IMR-90 (cell line): ENCODE measurements around the gene POU2F1. TPM values are rescaled to one million over a fixed set of nuclear protein-coding genes. Genes with fewer than 3 reads are reported as not detected.

ENCODE experiments used
- ATAC-seq: fragments of 200-7000 bp; cut with Tn5 transposase; 2 replicates; pipeline ENCODE4 v1.9.1; 2020; ENCODE audit warnings: low read depth, mild to moderate bottlenecking, moderate library complexity
- BruUV-seq: library from RNA; stranded (reverse); fragments of 400-500 nt; replicated peaks from 2 replicates; lab custom pipeline; 2021; lab: Mats Ljungman, UMichigan
- CTCF ChIA-PET: fragments of 300-600 bp; formaldehyde crosslinking; extraction: SDS; loops from one replicate; lab custom pipeline; 2021; ENCODE audit warnings: antibody characterized with exemption; lab: Yijun Ruan, JAX
- POLR2A ChIA-PET: fragments of 300-600 bp; sonication (Branson Sonifier 250); formaldehyde crosslinking; loops from one replicate; lab custom pipeline; 2022; ENCODE audit warnings: antibody characterized with exemption; ENCODE audit not compliant: unreplicated experiment; lab: Charles Lee
- DNase-seq: peaks from one replicate; pipeline ENCODE4 v3.0.0; 2013
- H2AFZ ChIP-seq: replicated peaks from 2 replicates; pipeline ENCODE3; 2013; ENCODE audit warnings: low read length, mild to moderate bottlenecking; ENCODE audit not compliant: poor library complexity
- H2AK5ac ChIP-seq: 2 replicates; pipeline ENCODE4 v1.6.1; 2013; ENCODE audit warnings: low read depth, low read length, inconsistent platforms
- H2AK9ac ChIP-seq: replicated peaks from 2 replicates; pipeline ENCODE3; 2013; ENCODE audit warnings: mild to moderate bottlenecking, low read depth, low read length, moderate library complexity; ENCODE audit not compliant: poor library complexity
- H2BK120ac ChIP-seq: 2 replicates; pipeline ENCODE4 v1.6.1; 2013; ENCODE audit warnings: low read depth, low read length, inconsistent platforms
- H2BK15ac ChIP-seq: 3 replicates; pipeline ENCODE4 v1.6.1; 2013; ENCODE audit warnings: low read depth, low read length, inconsistent platforms
- H2BK20ac ChIP-seq: 2 replicates; pipeline ENCODE4 v1.6.1; 2013; ENCODE audit warnings: low read depth, mild to moderate bottlenecking, inconsistent platforms, low read length, moderate library complexity
- H2BK5ac ChIP-seq: 2 replicates; pipeline ENCODE4 v1.6.1; 2013; ENCODE audit warnings: mild to moderate bottlenecking, low read depth, low read length, inconsistent platforms; ENCODE audit not compliant: poor library complexity, severe bottlenecking
- H3K14ac ChIP-seq: replicated peaks from 2 replicates; pipeline ENCODE4 v1.6.1; 2013; ENCODE audit warnings: low read depth, low read length, inconsistent platforms
- H3K18ac ChIP-seq: 2 replicates; pipeline ENCODE4 v1.6.1; 2013; ENCODE audit warnings: low read depth, low read length, control low read depth
- H3K23ac ChIP-seq: 2 replicates; pipeline ENCODE4 v1.6.1; 2013; ENCODE audit warnings: low read depth, low read length, inconsistent platforms
- H3K27ac ChIP-seq: 2 replicates; pipeline ENCODE4 v1.5.1; 2013; ENCODE audit warnings: mild to moderate bottlenecking, control low read depth, low read length; ENCODE audit not compliant: insufficient read depth
- H3K27me3 ChIP-seq: 2 replicates; pipeline ENCODE4 v1.6.1; 2013; ENCODE audit warnings: low read length; ENCODE audit not compliant: control insufficient read depth, insufficient read depth
- H3K36me3 ChIP-seq: 2 replicates; pipeline ENCODE4 v1.6.1; 2013; ENCODE audit warnings: low read length, mixed read lengths; ENCODE audit not compliant: control insufficient read depth, insufficient read depth
- H3K4ac ChIP-seq: 2 replicates; pipeline ENCODE4 v1.6.1; 2013; ENCODE audit warnings: low read depth, low read length, inconsistent platforms
- H3K4me1 ChIP-seq: 2 replicates; pipeline ENCODE4 v1.6.1; 2013; ENCODE audit warnings: low read length, mixed read lengths; ENCODE audit not compliant: control insufficient read depth, insufficient read depth
- H3K4me2 ChIP-seq: 2 replicates; pipeline ENCODE4 v1.6.1; 2013; ENCODE audit warnings: low read depth, mild to moderate bottlenecking, control low read depth, low read length, moderate library complexity
- H3K4me3 ChIP-seq: 2 replicates; pipeline ENCODE4 v1.5.1; 2013; ENCODE audit warnings: low read depth, mild to moderate bottlenecking, control low read depth, low read length, moderate library complexity; ENCODE audit not compliant: insufficient read depth
- H3K56ac ChIP-seq: 2 replicates; pipeline ENCODE4 v1.6.1; 2013; ENCODE audit warnings: low read length, inconsistent platforms; ENCODE audit not compliant: insufficient read depth; ENCODE audit errors: extremely low read depth
- H3K79me1 ChIP-seq, 2 experiments: 2 replicates each; pipeline ENCODE4 v1.6.1; 2013; ENCODE audit warnings: low read length in 2 of 2, inconsistent platforms in 1 of 2, low read depth in 1 of 2
- H3K9ac ChIP-seq: 2 replicates; pipeline ENCODE4 v1.6.1; 2013; ENCODE audit warnings: low read depth, low read length, control low read depth
- H3K9me1 ChIP-seq: 2 replicates; pipeline ENCODE4 v1.6.1; 2013; ENCODE audit warnings: low read length, inconsistent platforms; ENCODE audit not compliant: insufficient read depth
- H3K9me3 ChIP-seq: 2 replicates; pipeline ENCODE4 v1.6.1; 2013; ENCODE audit warnings: low read length; ENCODE audit not compliant: control insufficient read depth, insufficient read depth
- H4K20me1 ChIP-seq: 2 replicates; pipeline ENCODE4 v1.6.1; 2013; ENCODE audit warnings: low read length, inconsistent platforms; ENCODE audit not compliant: insufficient read depth
- H4K5ac ChIP-seq: 2 replicates; pipeline ENCODE4 v1.6.1; 2013; ENCODE audit warnings: mild to moderate bottlenecking, low read depth, low read length, control low read depth
- H4K8ac ChIP-seq, 2 experiments: 2 replicates each; pipeline ENCODE4 v1.6.1; 2013; ENCODE audit warnings: low read depth in 2 of 2, low read length in 2 of 2, control low read depth in 1 of 2, inconsistent platforms in 1 of 2
- H4K91ac ChIP-seq: 2 replicates; pipeline ENCODE4 v1.6.1; 2013; ENCODE audit warnings: low read depth, low read length, inconsistent platforms; ENCODE audit not compliant: insufficient read depth
- BHLHE40 ChIP-seq: fragments of 150-350 bp; IDR thresholded peaks from 2 replicates; pipeline ENCODE4 v1.6.1; 2016; ENCODE audit warnings: mild to moderate bottlenecking, low read depth, low read length
- CEBPB ChIP-seq: IDR thresholded peaks from 2 replicates; pipeline ENCODE4 v1.6.1; 2012; ENCODE audit warnings: low read depth, low read length, improper control_type of control experiment
- CHD1 ChIP-seq: IDR thresholded peaks from 2 replicates; pipeline ENCODE4 v1.6.1; 2012; ENCODE audit warnings: low read depth, low read length, improper control_type of control experiment
- CTCF ChIP-seq: conservative IDR thresholded peaks from 2 replicates; pipeline ENCODE4 v1.5.1; 2012; ENCODE audit warnings: mild to moderate bottlenecking, low read depth, low read length, improper control_type of control experiment
- ELK1 ChIP-seq: fragments of 150-350 bp; IDR thresholded peaks from 2 replicates; pipeline ENCODE4 v1.6.1; 2016; ENCODE audit warnings: low read depth, mild to moderate bottlenecking, low read length, moderate library complexity, borderline replicate concordance
- FOS ChIP-seq: fragments of 150-350 bp; IDR thresholded peaks from 2 replicates; pipeline ENCODE4 v1.6.1; 2016; ENCODE audit warnings: low read depth, low read length
- MAFK ChIP-seq: IDR thresholded peaks from 2 replicates; pipeline ENCODE4 v1.6.1; 2012; ENCODE audit warnings: low read depth, low read length, improper control_type of control experiment
- MAZ ChIP-seq: IDR thresholded peaks from 2 replicates; pipeline ENCODE4 v1.6.1; 2012; ENCODE audit warnings: low read depth, mild to moderate bottlenecking, low read length, improper control_type of control experiment, moderate library complexity, borderline replicate concordance
- MXI1 ChIP-seq: IDR thresholded peaks from 2 replicates; pipeline ENCODE4 v1.6.1; 2012; ENCODE audit warnings: low read depth, mild to moderate bottlenecking, low read length, moderate library complexity, borderline replicate concordance
- NFE2L2 ChIP-seq: fragments of 150-350 bp; IDR thresholded peaks from 2 replicates; pipeline ENCODE4 v1.6.1; 2016; ENCODE audit warnings: low read depth, mild to moderate bottlenecking, low read length
- POLR2A ChIP-seq: IDR thresholded peaks from 2 replicates; pipeline ENCODE4 v1.6.1; 2012; ENCODE audit warnings: mild to moderate bottlenecking, low read depth, low read length
- RAD21 ChIP-seq: IDR thresholded peaks from 2 replicates; pipeline ENCODE4 v1.6.1; 2012; ENCODE audit warnings: low read length, improper control_type of control experiment
- RCOR1 ChIP-seq: IDR thresholded peaks from 2 replicates; pipeline ENCODE4 v1.6.1; 2012; ENCODE audit warnings: mild to moderate bottlenecking, low read length, improper control_type of control experiment; ENCODE audit not compliant: insufficient replicate concordance
- RFX5 ChIP-seq: IDR thresholded peaks from 2 replicates; pipeline ENCODE4 v1.8.0; 2012; ENCODE audit warnings: low read depth, mild to moderate bottlenecking, low read length, moderate library complexity
- SMC3 ChIP-seq: fragments of 150-350 bp; IDR thresholded peaks from 2 replicates; pipeline ENCODE4 v1.6.1; 2016; ENCODE audit warnings: low read depth, mild to moderate bottlenecking, antibody characterized with exemption, low read length, moderate library complexity
- USF2 ChIP-seq: fragments of 150-350 bp; IDR thresholded peaks from 2 replicates; pipeline ENCODE4 v1.6.1; 2017; ENCODE audit warnings: mild to moderate bottlenecking, antibody characterized with exemption, low read length, low read depth
- WGBS, 2 experiments: methylation state at CpG; one replicate each; pipeline versions ENCODE4 v1.1.5 to v1.1.7; 2013; ENCODE audit warnings: missing lambda C conversion rate in 2 of 2; ENCODE audit not compliant: insufficient read length in 1 of 2; ENCODE audit errors: extremely low coverage in 2 of 2; 5-methylcytosine and 5-hydroxymethylcytosine counted together
- dilution Hi-C: fragments of 300-500 bp; cut with HindIII; formaldehyde crosslinking; loops from one replicate; pipeline ENCODE4 v1.14.3; 2018; ENCODE audit warnings: low sequenced_read_pairs; ENCODE audit not compliant: unreplicated experiment
- in situ Hi-C: fragments of 300-500 bp; cut with MboI; formaldehyde crosslinking; loops from 3 replicates; pipeline ENCODE4 v1.14.3; 2019; ENCODE audit warnings: low sequenced_read_pairs, inconsistent platforms, mixed read lengths
- intact Hi-C: fragments of 100-400 bp; cut with micrococcal nuclease; formaldehyde crosslinking; loops from 2 replicates; pipeline ENCODE4 v1.10.0; 2022
- polyA plus RNA-seq, 3 experiments: library from polyadenylated mRNA; depleted of rRNA; stranded (reverse); fragments of >200 nt; gene quantifications; 2 replicates each; pipeline ENCODE4 v1.2.3, GENCODE V29; 2012; ENCODE audit warnings: low replicate concordance in 1 of 3
- total RNA-seq: library from RNA; depleted of rRNA; stranded (reverse); fragments of >200 nt; gene quantifications from 2 replicates; pipeline ENCODE4 v1.2.3, GENCODE V29; 2012

The POU2F1 gene
- total and polyA plus RNA-seq, 2 of the 4 experiments (the other 2 are of a cell fraction), result 1.2 to 3.4 TPM

- Histone ChIP-seq H3K14ac (no peak overlapping the region), H3K9me3 (no peaks in the 10 kb centered on the region), H2BK120ac (no peak overlapping the region), H2AK5ac (no peak overlapping the region), H3K4me1 (peaks cover 3% of the 10 kb centered on the region; the same call in 1 of the 2 replicates), H2BK15ac (no peak overlapping the region), H3K56ac (no peak overlapping the region), H3K4ac (no peak overlapping the region), H3K27me3 (no peaks in the 10 kb centered on the region), H3K27ac (no peak overlapping the region), H4K8ac (no peak overlapping the region), H4K20me1 (no peaks in the 10 kb centered on the region; the same call in 1 of the 2 replicates), H3K23ac (no peak overlapping the region), H2AFZ (no peak overlapping the region), H2AK9ac (no peak overlapping the region), H4K5ac (no peak overlapping the region), H3K9me1 (no peaks in the 10 kb centered on the region; the same call in 1 of the 2 replicates), H3K18ac (no peak overlapping the region), H4K91ac (no peak overlapping the region), H2BK5ac (no peak overlapping the region), H3K79me1 (peaks cover 20 to 24% of the 10 kb centered on the region in 2 experiments; a peak in 3 of 4 replicates), H3K36me3 (no peaks in the 10 kb centered on the region), H3K4me3 (no peak overlapping the region), H3K9ac (no peak overlapping the region), H2BK20ac (no peak overlapping the region), H3K4me2 (no peak overlapping the region)
- no CpG with 5 or more reads among the region's 2 CpGs for WGBS, 2 experiments
- TF ChIP-seq MXI1 (no peak), CTCF (no peak), MAFK (no peak), USF2 (no peak), FOS (no peak), CEBPB (no peak), NFE2L2 (no peak), RFX5 (no peak), BHLHE40 (no peak), RAD21 (no peak), POLR2A (no peak), CHD1 (no peak), ELK1 (no peak), SMC3 (no peak), MAZ (no peak), RCOR1 (no peak)
- ATAC-seq, result no peak
- intact Hi-C loops (no loop called here), dilution Hi-C loops (no loop called here), in situ Hi-C loops (no loop called here)
- ChIA-PET POLR2A (interaction anchor here (0.6 kb wide), 1 partner anchor 225 kb away, joined by 3 read pairs; no protein-coding TSS in a partner anchor), CTCF (interaction anchor here (0.6 to 1.4 kb wide), 4 partner anchors 9 to 415 kb away, joined by 3 to 7 read pairs (median 3); no protein-coding TSS in a partner anchor)
- DNase-seq, result no peak
- no TSS peak for BruUV-seq
Measured at GRCh38 chr1:167232801-167233200, 12.1 kb downstream of the POU2F1 start.
